Stimulated activated CD4-positive, alpha-beta T cell treated with anti-CD3 and anti-CD28 coated beads, TNF-alpha, amount 100 ng/mL, for 4 hours (primary cell): ENCODE data around the gene AFAP1L2.
"Not testable (repeated sequence)": the region's sequence is repeated elsewhere in the genome, so short reads cannot be mapped to it uniquely, and the experiment has no call there.

Experiments
- DNase-seq, 3 experiments: peaks; one replicate each; pipeline ENCODE4 v3.0.0-alpha.2; 2020; ENCODE audit warnings: low read depth in 3 of 3

The AFAP1L2 gene

DNA sequence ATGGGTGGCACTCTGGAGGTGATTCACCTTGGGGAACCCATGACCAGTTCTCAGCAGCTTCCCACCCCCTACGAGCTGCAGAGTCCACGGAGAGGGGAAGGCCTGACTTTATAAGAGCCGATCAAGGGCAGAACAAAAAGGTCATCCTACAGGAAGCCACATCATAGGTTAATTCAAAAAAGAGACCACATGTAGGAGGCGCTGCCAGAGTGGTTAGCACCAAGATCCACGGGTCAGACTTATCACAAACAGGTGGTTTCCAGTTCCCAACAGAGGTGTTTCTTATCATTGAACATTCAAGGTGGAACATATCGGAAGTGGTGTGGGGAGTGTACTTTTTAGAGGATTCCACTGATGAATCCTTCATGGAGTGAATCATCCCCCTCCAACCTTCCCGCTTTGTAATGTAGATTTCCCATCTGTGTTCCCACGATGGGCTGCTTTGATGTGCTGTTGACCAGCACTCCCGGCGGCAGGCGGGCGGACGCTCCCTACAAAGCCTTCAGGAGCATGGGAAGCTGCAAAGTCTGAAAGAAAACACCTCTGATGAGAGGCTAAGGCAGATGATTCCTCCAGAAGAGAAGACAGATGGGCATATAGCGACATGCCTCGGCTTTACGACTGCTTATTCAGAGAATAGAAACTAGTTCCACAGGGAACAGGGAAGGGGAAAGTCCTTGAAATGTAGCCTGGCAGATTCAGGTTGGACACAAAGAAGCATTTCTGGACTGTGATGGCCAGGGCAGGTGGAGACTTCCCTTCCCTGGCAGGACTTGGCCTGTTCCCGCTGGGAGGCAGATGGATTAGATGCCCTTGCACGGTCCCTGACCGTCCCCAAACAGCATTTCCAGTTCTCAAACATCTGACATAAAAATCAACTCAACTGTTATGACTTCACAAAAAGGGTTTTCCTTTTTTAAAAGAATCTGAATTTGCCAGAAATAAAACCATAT is 66.5 kb downstream of the AFAP1L2 start:
- no peak for DNase-seq

DNA sequence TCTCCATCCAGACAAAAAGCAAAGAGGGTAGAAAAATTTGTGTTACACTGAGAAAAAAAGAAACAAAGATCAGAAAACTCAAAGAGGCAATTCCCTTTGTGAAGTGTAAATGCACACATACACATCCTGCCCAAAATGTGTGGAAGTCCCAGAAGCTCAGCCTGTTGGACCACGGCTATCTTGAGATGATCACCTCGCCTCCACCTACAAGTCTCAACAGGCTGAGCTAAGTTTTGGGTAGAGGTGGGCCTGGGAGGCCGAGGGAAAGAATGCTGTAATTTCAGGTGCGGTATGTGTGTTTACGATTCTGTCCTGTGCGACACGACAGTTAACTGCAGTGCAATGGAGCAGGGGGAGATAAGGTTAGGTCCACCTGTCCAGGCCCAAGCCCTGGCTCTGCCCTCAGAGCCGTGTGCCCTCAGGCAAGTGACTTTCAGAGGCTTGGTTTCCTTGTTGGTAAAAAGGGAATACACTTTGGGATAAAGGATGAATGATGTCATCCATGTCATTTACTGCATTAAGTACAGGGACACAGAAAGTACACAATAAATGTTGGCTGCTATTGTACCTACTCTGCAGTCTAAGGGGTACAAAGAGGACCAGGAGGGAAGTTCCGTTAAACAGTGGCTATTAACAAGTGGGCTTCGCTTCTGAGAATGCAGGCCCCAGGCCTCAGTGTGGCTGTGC is 67.3 kb downstream of the AFAP1L2 start:
- DNase-seq: no peak

DNA sequence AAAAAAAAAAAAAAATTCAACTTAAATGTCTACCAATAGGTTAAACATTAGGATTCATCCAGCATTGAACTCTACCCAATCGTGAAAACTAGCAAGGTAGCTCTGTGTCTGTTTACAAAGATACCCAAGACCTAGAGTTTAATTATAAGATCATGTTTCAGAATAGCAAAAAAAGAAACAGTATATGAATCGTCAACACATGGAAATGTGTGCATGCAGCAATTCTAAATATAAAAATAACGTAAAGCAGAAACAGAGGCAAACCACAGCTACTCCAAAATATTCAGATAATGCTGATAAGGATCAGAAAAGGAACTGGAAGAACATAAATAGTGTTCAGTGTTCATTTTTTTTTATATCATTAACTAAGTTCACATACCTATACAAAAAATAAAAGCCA is 68.7 kb downstream of the AFAP1L2 start:
- DNase-seq: no peak

DNA sequence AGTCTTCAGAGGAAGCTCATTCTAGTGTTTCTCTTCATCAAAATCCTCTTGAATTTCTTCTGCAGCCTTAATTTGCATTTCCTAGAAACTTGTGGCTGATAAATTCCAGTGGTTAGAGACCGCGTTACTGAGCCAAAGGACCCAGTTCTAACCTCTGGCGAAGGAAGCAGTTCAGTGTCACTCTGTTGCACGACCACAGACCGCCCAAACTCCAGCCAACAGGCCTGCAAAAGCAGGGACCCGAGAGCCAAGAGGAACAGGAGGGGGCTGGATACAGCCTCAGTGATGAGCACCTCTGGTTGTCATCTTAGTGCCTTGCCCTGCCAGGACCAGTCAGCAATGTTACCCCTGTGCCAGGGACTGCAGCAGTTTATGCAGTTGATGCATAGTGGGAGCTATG is 70.0 kb downstream of the AFAP1L2 start:
- no peak for DNase-seq

DNA sequence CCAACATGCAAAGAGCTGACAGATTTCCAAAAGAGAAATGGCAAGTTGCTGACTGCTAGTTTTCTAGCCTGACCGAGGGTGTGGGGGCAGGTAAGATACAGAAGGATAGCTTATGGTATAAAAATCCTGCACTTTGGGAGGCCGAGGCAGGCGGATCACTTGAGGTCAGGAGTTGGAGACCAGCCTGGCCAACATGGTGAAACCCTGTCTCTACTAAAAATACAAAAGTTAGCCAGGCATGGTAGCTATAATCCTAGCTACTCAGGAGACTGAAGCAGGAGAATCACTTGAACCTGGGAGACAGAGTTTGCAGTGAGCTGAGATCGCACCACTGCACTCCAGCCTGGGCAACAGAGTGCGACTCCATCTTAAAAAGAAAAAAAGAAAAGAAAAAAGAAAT is 70.9 kb downstream of the AFAP1L2 start:
- DNase-seq: not testable (repeated sequence)

DNA sequence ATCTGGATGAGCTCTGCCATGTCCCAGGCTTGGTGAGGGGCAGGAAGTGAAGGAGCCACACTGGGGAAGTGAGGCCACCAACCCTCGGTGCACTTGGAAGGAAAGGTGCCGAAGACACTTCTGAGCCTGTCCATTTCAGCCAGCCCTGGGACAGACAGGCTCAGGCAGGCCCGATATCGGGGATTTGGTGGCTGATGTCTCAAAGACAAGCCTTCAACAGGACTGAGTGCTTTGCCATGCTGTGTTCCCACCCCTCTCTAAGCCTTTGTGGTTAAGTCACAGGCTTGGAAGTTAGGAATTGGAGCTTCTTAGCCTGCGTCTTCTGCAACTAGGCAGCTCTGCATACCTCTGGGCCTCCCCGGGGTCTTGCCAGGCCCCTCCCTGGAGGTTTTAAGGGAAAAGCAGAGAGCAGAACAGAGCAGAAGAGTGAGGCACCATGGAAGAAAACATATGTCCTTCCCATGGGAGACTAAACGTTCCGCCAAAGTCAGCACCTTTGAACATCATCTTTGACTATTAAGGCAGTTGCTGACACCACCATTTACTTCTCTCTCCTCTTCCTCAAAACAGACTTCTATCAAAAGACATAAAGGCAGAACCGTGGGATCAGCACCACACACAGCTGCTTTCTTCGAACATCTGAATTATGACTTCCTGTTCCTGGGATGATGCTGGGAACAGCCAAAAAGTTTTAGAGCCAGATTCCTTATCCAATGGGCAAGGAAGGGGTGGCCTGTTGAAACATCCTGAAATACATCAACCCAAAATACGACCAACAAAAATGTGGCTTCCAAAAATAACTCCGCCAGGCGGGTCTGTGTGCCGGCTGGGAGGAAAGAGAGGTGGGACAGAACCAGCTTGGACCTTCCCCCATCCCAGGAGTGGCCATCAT is 71.8 kb downstream of the AFAP1L2 start:
- no peak for DNase-seq

DNA sequence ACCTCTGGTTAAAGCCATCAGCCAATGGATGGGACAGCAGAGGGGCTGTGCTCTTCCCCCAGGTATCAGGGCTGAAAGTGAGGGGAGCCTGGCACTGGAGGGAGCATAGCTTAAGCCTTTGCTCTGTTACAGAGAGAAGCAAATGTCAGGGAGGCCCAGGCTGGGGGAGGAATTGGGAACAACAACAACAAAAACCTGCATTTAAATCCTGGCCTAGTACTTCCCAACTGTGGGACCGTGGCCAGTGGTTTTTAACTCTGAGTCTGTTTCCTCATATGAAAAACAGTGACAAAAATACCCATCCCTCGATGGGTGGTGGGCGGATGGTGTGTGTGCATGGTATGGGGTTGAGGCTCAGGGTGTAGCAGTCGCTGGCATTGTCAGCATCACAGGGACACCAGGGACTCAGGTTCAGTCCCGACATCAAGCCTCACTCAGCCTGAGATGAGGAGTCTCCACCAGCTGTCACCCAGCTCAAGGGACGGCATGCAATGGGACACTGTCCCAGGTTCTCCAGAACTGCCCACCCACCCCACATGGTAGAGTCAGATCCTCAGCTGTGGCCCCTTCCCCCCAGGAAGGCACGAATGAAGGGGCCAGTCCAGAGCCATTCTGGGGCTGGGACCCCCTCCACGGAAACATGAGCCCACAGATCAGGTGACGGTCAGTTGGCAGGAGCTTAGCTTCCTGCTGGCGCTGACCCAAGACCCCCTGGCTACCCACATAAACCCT is 74.5 kb downstream of the AFAP1L2 start:
- DNase-seq: no peak

DNA sequence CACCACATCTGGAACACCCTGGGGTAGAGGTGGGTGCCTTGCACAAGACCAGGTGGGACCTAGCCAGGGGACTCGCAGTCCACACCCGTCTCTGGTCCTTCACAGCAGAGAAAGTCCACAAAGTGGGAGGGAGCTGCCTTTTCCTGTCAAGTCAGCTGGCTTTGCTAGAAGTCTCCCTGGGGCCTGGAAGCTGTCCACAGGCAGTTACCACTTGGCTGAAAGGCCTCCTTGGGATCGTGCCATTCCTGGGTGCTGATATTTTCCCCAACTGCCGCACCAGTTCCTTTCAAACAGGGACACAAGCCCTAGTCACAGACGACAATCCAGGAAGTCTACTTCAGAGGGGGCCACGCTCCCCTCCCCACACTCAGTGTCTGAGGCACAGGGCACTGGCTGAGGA is 75.4 kb downstream of the AFAP1L2 start:
- DNase-seq: no peak

DNA sequence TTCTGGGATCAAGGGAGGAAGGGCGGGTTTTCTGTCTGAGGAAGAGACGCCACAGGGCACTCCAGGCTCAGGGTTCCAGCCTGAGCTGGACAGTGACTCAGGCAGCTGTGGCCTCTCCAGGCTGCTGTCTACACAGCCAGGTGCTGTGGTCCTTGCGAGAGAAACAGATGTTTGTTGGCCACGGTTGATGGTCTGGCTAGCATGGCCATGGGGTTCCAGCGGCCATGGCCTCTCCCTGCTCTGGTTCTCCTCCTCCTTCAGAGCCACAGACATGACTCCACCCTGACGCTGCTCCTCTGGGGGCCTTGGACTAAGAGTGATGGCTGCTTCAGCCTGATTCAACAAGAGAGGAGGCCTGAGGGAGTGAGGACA is 75.9 kb downstream of the AFAP1L2 start:
- DNase-seq: no peak

DNA sequence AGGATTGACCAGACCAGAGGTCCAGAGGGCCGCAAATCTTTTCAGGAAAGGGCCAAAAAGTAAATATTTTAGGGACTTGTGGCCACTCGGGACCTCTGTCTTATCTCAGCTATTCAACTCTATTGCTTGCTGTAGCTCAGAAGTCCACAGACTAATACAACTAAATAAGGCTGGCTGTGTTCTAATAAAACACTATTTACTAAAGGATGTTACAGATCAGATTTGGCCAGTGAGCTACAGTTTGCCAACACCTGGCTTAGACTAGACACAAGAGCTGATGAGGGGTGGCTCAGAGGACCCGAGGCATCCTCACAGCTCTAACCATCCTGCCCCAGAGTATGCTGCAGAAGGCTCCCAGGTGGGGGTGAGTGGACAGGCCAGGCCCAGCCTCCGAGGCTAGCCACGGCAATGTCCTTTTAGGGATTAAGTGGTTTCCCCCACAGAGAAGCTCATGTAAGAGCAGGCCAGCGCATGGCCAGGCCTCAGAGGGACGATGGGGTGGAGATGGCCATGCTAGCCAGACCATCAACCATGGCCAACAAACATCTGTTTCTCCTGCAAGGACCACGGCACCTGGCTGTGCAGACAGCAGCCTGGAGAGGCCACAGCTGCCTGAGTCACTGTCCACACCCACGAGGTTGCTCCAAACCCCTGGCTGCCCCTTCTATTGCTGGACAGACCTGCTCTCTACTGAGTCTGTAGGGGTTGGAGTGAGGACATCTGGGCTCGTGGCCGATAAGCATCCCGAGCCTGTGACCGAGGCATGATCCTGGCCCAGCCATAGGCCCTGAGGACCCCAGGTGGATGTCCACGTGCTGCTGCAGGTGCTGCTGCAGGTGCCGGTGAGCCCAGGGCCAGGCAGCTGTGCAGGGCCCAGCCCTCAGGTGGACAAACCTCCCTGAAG is 76.5 kb downstream of the AFAP1L2 start:
- DNase-seq: no peak

DNA sequence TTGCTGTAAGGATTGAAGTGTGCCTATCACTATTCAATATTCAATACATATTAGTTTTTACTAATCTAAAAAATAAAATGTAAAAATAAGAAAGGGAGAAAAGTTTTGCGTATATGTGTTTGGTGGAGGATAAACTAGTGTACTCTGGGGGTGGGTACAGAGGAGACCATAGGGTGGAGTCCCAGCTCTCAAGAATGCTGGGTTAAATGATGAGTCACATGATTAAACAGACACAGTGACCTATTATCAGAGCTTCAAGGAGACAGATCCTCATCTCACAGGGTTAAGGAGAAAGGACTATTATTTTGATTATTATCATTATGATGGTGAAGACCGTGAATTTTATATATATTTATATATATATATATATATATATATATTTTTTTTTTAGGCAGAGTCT is 77.5 kb downstream of the AFAP1L2 start:
- DNase-seq: no peak

DNA sequence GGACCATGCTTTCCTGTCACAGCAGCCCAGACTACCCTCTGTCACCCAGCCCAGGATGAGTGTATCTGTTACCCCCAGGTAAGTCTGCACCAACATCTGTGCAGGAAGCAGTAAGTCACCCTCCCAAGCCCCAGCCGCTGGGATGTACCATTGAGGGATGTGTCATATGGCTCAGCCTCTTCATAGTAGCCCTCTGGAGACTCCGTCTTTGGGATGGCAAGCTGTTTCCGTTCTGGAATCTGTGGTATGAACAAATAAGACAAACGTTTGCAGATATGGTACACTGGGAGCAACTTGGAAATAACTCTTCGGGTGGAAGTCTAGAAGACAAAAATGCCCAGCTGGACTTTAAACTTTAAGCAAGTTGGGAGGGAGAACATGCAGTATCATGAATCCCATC is 81.3 kb downstream of the AFAP1L2 start:
- no peak for DNase-seq

DNA sequence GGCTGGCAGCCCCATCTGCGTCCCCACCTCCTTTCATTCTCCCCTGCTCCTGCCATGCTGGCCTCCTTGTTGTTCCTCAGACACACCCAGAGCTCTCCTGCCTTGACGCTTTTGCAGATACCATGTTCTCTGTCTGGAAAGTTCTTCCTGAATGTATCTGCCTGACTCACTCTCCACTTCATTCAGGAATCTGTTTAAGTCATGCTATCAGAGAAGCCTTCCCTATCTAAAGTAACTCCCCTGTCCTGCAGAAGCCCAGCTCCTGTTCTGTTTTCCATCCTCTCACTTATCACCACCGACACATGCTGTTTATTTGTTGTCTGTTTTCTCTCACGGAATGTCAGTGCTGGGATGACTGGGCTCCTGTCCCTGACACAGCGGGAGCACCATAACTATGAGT is 82.0 kb downstream of the AFAP1L2 start:
- no peak for DNase-seq

DNA sequence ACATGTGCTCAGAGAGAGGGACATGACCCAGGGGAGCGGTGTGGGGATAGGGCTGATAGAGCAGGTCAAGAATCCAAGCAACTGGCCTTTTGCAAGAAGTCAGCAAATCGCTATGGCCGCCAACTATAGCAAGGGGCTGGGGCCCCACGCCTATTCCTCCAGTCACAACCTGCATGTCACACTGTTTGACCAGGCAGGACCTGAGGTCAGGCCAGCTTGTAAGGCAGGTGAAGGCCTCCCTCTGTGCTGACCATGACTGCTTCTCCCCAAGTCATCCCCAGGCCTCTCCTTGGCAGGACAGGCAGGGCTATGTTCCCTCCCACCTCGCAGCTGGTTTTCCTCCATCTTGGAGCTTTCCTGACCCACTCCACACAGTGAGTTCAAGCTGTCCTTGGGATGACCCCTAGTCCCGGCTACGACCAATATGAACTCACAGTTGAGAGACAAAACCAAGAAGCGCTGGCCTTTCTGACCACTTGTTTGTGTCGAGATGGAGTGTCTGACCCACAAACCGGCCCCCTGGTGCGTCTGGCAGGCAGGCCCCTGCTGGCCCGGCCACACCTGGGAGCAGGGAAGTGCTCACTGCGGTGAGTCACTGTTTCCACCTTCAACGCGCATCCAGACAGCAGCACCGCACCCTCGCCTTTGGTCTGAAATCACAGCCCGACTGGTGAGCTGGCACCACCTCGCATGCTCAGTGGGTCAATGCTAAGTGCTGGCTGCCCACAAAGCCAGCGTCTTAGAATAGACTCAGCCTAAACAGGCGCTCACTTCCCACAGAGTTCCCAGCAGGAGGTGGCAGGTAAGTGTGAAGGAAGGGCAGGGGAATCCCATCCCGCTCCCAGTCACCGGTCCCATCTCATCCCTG is 83.8 kb downstream of the AFAP1L2 start:
- DNase-seq: no peak

DNA sequence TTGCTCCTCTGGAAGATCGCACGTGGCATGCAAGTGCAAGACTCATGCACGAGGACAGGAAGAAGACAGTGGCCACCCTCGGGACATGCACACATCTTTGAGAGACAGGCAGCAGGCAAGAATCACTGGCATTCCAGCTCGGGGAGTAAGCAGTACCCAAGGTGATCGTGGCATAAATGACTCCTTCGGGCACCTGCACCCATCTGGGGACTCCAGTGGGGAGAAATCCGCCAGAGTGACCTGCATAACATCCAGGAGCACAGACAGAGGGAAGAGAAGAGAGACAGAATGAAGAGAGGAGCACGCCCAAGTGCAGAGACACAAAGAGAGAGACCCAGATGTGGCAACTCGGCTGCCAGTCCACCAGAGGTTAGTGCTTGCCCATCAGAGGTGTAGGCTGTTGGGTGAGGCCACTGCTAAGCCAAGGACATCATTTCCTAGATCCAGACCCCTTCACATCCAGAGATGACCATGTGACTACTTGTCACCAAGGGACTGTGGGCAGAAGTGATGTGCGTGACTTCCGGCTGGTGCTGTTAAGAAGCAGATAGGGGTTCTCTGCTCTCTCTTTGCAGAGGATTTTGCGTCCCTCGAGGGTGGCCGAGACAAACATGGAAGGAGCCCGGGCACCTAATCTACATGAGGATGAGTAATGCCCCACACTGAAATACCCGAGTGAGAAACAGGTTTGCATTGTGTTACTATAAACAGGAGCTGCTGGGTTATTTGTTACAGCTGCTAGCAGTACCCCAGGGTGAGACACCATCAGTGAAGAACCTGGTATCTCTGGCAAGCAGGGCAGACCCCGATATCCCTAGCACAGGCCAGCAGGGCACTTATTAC is 84.7 kb downstream of the AFAP1L2 start:
- no peak for DNase-seq

DNA sequence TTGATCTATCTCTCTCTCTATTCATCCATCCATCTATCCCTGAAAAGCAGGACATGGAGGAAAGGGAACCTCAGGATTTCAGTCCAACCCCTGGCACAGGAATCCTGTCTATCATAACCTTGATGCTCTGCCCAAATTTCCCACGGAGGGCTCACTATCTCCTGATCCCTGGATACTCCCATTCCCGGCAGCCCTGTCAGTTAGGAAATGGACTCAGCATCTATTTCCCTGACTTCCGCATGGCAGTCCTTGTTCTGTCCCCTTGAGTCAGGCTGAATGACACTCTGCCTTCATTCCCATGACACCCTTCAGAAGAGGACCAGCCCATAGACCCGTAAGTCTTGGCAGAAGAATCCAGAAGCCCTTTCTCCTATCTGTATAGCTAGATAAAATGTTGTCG is 87.6 kb downstream of the AFAP1L2 start:
- DNase-seq: no peak

DNA sequence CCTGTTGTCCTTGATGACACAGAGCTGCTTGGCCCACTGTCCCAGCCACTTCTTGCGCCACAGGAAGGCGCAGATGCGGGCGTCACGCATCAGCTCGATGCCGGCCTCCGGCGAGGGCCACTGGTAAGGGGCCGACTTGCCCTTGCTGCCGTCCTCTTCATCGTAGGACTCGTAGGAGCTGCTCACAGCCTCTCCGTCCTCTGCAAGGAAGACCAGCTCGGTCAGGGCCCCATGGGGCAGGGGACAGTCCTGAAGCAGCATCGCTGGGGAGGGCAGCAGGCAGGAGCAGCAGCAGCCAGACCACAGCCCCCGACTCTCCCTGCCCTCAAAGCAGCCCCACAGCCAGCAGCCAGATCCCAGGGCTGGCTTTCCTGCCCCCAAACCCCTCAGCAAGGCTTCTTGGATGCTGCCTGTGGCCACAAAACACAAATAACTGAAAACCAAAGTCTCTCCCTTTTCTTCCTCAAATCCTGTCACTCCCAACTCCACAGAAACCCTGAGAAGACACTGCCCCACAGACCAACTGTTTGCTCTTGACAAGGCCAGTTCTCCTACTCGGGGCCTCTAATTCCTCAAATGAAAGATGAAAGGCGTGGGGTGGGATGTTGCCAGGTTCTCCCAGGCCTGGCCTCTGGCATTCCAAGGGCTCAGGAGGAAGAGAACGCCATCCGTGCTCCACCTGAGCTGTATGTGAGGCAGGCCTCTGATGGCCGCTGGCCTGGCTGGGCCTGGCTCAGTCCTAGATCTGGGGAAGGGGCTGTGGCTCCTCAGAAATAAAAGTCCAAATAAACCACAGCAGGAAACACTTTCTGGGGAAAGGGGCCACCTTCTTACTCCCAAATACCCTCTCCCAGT is 88.5 kb downstream of the AFAP1L2 start:
- no peak for DNase-seq

DNA sequence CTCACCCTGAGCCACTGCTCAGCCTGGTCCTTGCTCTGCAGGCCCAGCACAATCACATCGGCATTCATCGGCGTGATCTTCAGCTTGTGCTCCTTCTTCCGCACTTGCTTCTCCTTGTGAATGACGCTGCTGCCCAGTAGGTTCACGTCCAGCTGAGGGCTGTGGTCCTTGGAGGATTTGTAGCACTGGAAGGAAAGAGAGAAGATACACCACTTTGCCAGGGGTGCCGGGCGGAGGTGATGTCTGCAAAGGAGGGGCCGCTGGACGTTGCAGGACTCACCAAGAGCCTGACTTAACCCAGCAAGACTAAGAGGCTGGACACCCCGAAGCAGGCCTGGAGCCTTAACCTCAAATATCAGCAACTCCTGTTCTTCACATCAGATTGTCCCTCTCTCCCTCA is 90.4 kb downstream of the AFAP1L2 start:
- DNase-seq: no peak
